Neural cell (in vitro differentiated cells): ENCODE measurements around the gene COPS7A.
A peak's percentile ranks its signal among the peaks of the same experiment; 100 is the strongest.

Experiments used
- EP300 ChIP-seq: fragments of 450-650 bp; conservative IDR thresholded peaks from 2 replicates; pipeline ENCODE4 v1.6.1; 2014; ENCODE audit warnings: antibody characterized with exemption, mild to moderate bottlenecking, moderate library complexity; ENCODE audit not compliant: poor library complexity, severe bottlenecking
- EZH2 ChIP-seq: fragments of 200-600, 300-800 bp; shearing (Covaris generic), sonication (generic); IDR thresholded peaks from 2 replicates; pipeline ENCODE4 v1.6.1; 2014; ENCODE audit warnings: antibody characterized with exemption, low read length, borderline replicate concordance, mild to moderate bottlenecking; ENCODE audit not compliant: insufficient read depth, poor library complexity, severe bottlenecking
- POLR2AphosphoS5 ChIP-seq: IDR thresholded peaks from 2 replicates; pipeline ENCODE4 v1.6.1; 2012
- RAD21 ChIP-seq: fragments of 450-650 bp; conservative IDR thresholded peaks from 2 replicates; pipeline ENCODE4 v1.6.1; 2014; ENCODE audit warnings: antibody characterized with exemption, mild to moderate bottlenecking, moderate library complexity
- REST ChIP-seq: IDR thresholded peaks from 2 replicates; pipeline ENCODE4 v1.6.1; 2012; ENCODE audit warnings: borderline replicate concordance
- SMC3 ChIP-seq: fragments of 450-650 bp; conservative IDR thresholded peaks from 2 replicates; pipeline ENCODE4 v1.6.1; 2014; ENCODE audit warnings: antibody characterized with exemption, mild to moderate bottlenecking, moderate library complexity; ENCODE audit not compliant: poor library complexity
- TAF1 ChIP-seq: IDR thresholded peaks from 2 replicates; pipeline ENCODE4 v1.6.1; 2012; ENCODE audit warnings: low read depth
- TF ChIP-seq, protein P1 (sequence below): fragments of 450-650 bp; IDR thresholded peaks from 2 replicates; pipeline ENCODE4 v1.5.1; 2014; ENCODE audit warnings: antibody characterized with exemption, mild to moderate bottlenecking, moderate library complexity; ENCODE audit not compliant: poor library complexity, severe bottlenecking

- TF ChIP-seq, protein P1, sequence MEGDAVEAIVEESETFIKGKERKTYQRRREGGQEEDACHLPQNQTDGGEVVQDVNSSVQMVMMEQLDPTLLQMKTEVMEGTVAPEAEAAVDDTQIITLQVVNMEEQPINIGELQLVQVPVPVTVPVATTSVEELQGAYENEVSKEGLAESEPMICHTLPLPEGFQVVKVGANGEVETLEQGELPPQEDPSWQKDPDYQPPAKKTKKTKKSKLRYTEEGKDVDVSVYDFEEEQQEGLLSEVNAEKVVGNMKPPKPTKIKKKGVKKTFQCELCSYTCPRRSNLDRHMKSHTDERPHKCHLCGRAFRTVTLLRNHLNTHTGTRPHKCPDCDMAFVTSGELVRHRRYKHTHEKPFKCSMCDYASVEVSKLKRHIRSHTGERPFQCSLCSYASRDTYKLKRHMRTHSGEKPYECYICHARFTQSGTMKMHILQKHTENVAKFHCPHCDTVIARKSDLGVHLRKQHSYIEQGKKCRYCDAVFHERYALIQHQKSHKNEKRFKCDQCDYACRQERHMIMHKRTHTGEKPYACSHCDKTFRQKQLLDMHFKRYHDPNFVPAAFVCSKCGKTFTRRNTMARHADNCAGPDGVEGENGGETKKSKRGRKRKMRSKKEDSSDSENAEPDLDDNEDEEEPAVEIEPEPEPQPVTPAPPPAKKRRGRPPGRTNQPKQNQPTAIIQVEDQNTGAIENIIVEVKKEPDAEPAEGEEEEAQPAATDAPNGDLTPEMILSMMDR = no peak
- TF ChIP-seq TAF1 (no peak), SMC3 (no peak), REST (no peak), RAD21 (no peak), EP300 (no peak), EZH2 (no peak), POLR2AphosphoS5 (peak; percentile 68)
Observed at GRCh38 chr12:6768437-6768914, 44.6 kb downstream of the COPS7A start.
